NCI-H446 treated with DMSO at 0.1 percent for 48 hours (cell line): ENCODE results near the gene FLAD1.
A peak's percentile ranks its signal among the peaks of the same experiment; 100 is the strongest.
"Not testable (repeated sequence)": the region's sequence is repeated elsewhere in the genome, so short reads cannot be mapped to it uniquely, and the experiment has no call there.

Experiments
- DNase-seq: peaks from one replicate; lab custom pipeline; 2025; lab: John Stamatoyannopoulos, UW

The FLAD1 gene

GRCh38 chr1:154969246-154969645 is 13.9 kb upstream of the FLAD1 start:
- DNase-seq, result no peak

- no peak for DNase-seq
These were observed 13.2 kb upstream of the FLAD1 start for GRCh38 chr1:154969860-154970452.

DNA sequence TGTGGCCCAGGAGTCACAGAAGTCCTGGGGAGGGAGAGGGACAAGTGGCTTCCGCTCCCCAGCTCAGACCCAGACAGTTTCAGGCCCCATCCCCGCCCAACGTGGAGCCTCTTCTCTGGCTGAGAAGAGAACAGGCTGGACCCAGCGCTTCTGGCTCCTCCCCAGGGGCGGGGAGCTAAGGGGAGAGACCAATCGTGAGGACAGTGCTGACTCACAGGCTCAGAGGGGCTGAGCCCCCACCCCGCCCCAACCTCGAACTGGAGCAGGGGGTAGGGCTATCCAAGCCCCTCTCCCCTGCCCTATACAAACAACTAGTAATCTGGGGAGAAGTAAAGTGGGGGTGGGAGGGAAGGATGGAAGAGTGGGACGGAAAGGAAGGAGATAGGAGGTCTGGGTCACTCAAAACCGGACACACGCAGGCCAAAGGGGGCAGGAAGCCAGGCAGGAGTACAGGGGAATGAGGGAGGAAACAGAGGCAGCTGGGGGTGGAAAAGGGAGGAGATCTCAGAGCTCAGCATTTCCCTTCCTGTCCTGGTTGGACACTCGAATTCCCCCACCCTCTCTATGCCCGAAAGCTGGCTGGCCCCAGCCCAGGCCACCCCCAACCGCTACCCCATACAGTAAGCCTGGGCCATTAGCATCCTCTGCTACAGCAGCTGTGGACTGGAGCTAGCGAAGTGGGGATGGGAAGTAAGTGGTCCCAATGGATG is 12.4 kb upstream of the FLAD1 start, which contains the start of gene SHC1:
SHC1 (minus strand) TSS at position 117 of the 710 bp plus-strand sequence. CDS start 221 bp downstream, outside the sequence.
- DNase-seq, result peak; percentile 74

- no peak for DNase-seq
These were observed 11.7 kb upstream of the FLAD1 start for GRCh38 chr1:154971341-154971998.

GRCh38 chr1:154972213-154972516 is 11.0 kb upstream of the FLAD1 start:
- no peak for DNase-seq

DNA sequence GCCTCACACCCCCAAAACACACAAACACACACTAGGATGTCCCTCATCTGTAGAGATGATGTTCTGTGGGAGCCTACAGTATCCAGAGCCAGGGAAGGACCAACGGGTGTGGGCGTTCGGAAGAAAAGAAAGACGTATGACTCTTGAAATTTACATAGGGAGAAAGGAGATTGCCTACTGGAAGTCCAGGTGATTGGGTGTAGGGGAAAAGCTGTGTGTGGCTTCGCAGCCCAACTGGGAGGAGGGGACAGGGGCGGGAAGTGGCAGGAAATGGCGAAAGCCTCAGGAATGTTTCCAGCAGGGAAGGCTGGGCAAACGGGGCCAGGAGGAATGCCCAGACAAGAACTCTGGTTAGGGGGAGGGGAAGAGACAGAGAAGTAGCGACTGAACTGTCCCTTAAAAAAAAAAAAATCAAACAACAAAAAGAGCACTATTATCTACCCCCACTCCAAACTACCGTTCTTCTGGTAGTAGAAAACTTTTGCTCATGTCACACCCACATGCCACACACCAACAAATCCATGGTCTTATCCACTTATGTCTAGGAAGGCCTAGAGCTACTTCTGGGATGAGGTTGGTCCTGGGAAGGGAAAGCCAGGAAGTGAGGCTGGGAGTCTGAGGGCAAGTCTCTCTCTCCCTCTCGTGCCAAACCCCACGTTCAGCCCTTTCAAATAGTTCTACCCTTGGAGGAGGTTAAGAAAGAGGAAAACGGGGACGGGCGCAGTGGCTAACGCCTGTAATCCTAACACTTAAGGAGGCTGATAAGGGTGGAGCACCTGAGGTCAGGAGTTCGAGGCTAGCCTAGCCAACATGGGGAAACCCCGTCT is 10.4 kb upstream of the FLAD1 start:
- no peak for DNase-seq

- peak; percentile 84 for DNase-seq
These were observed 9.6 kb upstream of the FLAD1 start for GRCh38 chr1:154973344-154974101.

GRCh38 chr1:154974102-154974807 is 8.9 kb upstream of the FLAD1 start, which contains the start of gene CKS1B:
Gene CKS1B, plus strand, starts transcription at chr1:154974681. Its CDS starts 65 bp downstream, at chr1:154974746.
- DNase-seq, result peak; percentile 100

DNA sequence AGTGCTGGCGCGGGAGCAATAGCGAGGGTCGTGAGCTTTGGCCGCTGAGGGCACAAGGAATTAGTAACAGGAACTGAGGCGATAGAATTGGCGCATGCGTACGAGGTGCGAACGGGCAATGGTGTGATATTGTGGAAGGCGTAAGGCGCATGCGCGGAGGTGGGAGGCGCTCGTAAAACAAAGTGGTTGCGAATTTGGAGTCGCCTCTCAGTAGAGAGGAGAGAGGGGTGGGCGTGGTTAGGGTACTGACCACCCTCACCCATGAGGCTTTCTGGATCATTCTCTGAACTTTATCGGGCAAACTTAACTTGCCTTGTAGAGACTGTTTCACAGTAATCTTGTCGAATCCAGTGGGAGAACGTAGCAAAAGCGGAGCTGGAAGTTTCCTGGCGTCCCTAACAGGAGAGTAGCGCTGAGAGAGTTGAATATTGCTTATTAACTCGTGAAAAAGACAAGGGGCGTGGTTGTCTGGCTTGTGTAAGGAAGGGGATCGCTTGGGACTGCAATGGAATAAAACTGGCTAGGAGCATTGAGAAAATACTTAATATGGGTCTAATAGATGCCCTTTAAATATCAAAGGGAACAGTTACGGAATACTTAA is 8.2 kb upstream of the FLAD1 start:
- DNase-seq, result peak; percentile 96

GRCh38 chr1:154975409-154976059 is 7.6 kb upstream of the FLAD1 start:
- no peak for DNase-seq

GRCh38 chr1:154977762-154978161 is 5.4 kb upstream of the FLAD1 start:
- not testable (repeated sequence) for DNase-seq

DNA sequence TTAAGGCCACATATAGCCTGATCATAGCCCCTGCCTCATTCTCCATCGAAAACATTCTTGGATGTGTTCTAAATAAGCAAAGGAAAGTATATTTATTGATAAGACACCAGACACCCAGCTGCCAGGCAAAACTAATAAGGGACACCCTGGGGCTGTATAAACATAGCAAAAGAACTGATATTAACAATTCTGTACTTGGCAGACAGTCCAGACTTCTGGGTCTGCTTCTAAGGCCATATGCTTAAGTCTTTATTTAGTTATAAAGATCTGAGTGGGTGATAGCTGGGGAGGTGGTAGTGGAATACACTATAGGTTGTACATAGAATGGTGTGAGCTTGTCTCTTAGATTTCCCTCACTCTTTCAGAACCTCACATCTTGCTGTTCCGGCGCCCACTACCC is 4.8 kb upstream of the FLAD1 start:
- no peak for DNase-seq

GRCh38 chr1:154982341-154982740 is 803 bp upstream of the FLAD1 start:
- DNase-seq, result no peak

DNA sequence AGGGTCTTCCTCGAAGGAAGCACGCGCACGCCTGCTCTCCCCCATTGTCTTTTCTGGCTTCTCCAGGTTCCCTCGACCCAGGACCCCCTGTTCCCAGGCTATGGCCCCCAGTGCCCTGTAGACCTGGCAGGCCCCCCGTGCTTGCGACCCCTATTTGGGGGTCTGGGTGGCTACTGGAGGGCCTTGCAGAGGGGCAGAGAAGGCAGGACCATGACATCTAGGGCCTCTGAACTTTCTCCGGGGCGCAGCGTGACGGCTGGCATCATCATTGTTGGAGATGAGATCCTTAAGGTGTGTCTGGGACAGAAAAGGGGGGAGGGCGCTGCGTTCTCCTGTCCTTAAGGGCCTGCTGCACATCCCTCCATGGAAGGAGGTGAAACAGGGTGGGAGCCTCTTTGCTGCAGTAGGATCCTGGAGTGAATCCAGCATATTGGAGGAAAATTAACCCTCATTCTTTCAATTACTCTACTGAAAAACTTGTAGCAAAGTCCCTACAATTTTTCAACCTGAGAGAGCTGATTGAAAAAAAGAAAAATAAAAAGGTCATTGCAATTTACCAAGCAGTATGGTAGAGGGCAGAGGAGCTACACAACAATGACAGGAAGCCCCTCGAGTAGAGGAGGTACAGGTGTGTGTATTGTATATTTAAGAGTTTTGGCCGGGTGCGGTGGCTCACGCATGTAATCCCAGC is 777 bp downstream of the FLAD1 start:
- DNase-seq, result no peak

DNA sequence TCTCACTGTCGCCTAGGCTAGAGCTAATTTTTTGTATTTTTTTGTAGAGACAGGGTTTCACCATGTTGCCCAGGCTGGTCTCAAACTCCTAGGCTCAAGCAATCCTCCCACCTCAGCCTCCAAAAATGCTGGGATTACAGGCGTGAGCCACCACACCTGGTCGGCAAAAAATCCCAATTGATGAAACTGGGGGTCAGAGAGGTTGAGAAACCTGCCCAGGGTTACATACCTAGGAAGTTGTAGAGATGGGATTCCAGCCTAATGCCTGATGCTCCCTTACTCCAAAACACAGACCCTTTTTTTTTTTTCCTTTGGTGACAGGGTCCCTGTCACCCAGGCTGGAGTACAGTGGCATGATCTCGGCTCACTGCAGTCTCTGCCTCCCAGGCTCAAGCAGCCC is 3.6 kb downstream of the FLAD1 start:
- not testable (repeated sequence) for DNase-seq

GRCh38 chr1:154987326-154987725 is 4.2 kb downstream of the FLAD1 start:
- DNase-seq, result no peak

DNA sequence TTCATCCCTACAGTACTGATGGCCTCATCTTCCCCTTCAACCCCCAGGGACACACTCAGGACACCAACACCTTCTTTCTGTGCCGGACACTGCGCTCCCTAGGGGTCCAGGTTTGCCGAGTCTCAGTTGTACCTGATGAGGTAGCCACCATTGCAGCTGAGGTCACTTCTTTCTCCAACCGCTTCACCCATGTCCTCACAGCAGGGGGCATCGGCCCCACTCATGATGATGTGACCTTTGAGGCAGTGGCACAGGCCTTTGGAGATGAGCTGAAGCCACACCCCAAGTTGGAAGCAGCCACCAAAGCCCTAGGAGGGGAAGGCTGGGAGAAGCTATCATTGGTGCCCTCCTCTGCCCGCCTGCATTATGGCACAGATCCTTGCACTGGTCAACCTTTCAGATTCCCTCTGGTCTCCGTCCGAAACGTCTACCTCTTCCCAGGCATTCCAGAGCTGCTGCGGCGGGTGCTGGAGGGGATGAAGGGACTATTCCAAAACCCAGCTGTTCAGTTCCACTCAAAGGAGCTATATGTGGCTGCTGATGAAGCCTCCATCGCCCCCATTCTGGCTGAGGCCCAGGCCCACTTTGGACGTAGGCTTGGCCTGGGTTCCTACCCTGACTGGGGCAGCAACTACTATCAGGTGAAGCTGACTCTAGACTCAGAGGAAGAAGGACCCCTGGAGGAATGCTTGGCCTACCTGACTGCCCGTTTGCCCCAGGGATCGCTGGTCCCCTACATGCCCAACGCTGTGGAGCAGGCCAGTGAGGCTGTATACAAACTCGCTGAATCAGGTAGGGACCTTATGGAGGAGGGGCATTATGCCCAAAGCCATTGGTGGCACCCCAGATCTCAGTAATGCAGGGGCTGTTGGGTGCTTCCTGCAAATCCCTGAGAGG is 5.2 kb downstream of the FLAD1 start:
- no peak for DNase-seq

DNA sequence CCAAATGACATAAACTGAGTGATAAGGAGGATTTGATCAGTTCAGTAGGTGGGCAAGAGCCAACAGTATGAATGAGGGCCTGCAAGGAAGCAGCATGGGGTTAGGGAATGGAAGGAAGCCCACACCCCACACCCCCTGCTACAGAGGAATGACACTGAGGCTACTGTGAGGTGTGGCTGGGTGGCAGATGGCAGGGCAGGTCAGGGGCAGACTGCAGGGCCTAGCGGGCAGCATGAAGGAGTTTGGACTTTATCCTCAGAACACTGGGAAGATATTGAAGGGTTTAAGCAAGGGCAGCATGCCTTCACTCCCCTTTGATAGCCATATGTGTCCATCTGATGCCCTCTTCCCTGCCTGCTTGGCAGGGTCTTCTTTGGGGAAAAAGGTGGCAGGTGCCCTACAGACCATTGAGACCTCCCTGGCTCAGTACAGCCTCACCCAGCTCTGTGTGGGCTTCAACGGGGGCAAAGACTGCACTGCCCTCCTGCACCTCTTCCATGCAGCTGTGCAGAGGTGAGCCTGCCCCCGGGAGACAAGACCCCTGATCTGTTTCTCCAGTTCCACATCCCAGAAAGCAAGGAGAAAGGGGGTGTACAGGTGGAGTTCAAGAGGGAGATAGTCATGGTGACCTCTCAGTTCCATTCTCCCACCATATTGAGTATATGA is 6.2 kb downstream of the FLAD1 start:
- no peak for DNase-seq
